AG04450 (cell line): ENCODE measurements around the gene GFRA4. TPM values are rescaled to one million over a fixed set of nuclear protein-coding genes. Genes with fewer than 3 reads are reported as not detected.

ENCODE experiments used
- CTCF ChIA-PET: fragments of 300-600, 350-600 bp; formaldehyde crosslinking; extraction: SDS; loops from one replicate; lab custom pipeline; 2022; ENCODE audit warnings: antibody characterized with exemption, inconsistent platforms; lab: Charles Lee
- POLR2A ChIA-PET: fragments of 350-600 bp; formaldehyde crosslinking; extraction: SDS; loops from one replicate; lab custom pipeline; 2021; ENCODE audit warnings: antibody characterized with exemption, inconsistent platforms; lab: Yijun Ruan, JAX
- DNase-seq: peaks from one replicate; pipeline ENCODE4 v3.0.0-alpha.2; 2011; ENCODE audit warnings: low read depth, low spot score
- H3K27ac ChIP-seq: one replicate; pipeline ENCODE4 v1.5.1; 2012; ENCODE audit warnings: low read depth, low read length, control low read depth
- H3K27me3 ChIP-seq: one replicate; pipeline ENCODE4 v1.6.0; 2012; ENCODE audit warnings: low read length; ENCODE audit not compliant: control insufficient read depth, insufficient read depth
- H3K4me3 ChIP-seq: 2 replicates; pipeline ENCODE4 v1.5.1; 2011; ENCODE audit warnings: mild to moderate bottlenecking, low read depth, low read length, control low read depth
- H3K9me3 ChIP-seq: 2 replicates; pipeline ENCODE4 v1.5.1; 2012; ENCODE audit warnings: low read length; ENCODE audit not compliant: control insufficient read depth, insufficient read depth
- CTCF ChIP-seq: IDR thresholded peaks from 2 replicates; pipeline ENCODE4 v1.5.1; 2011; ENCODE audit warnings: low read depth, low read length, control low read depth, inconsistent platforms
- polyA plus RNA-seq: library from polyadenylated mRNA; depleted of rRNA; stranded (reverse); fragments of >200 nt; gene quantifications from 2 replicates; pipeline ENCODE4 v1.2.3, GENCODE V29; 2011

Gene GFRA4
- polyA plus RNA-seq, 1 experiment: not detected

- CTCF ChIA-PET: interaction anchor here (0.7 kb wide), 1 partner anchor 64 kb away, joined by 5 read pairs; no protein-coding TSS in a partner anchor
- H3K27me3 ChIP-seq: peaks cover 11% of the 10 kb centered on the region
- no peak for TF ChIP-seq CTCF
- POLR2A ChIA-PET: no interaction called here
- no peak overlapping the region for H3K27ac ChIP-seq
- DNase-seq: no peak
- H3K9me3 ChIP-seq: no peaks in the 10 kb centered on the region
- no peak overlapping the region for H3K4me3 ChIP-seq
These were observed 10.3 kb downstream of the GFRA4 start for GRCh38 chr20:3652676-3653596.

GRCh38 chr20:3652221-3652620 lies 11.0 kb downstream of the GFRA4 start:
- Histone ChIP-seq H3K4me3 (no peak overlapping the region), H3K9me3 (no peaks in the 10 kb centered on the region), H3K27me3 (peaks cover 11% of the 10 kb centered on the region), H3K27ac (no peak overlapping the region)
- TF ChIP-seq CTCF: no peak
- CTCF ChIA-PET: no interaction called here
- DNase-seq: no peak
- POLR2A ChIA-PET: interaction anchor here (0.6 kb wide), 1 partner anchor 842 kb away, joined by 10 read pairs; no protein-coding TSS in a partner anchor

GRCh38 chr20:3651204-3651962 lies 11.8 kb downstream of the GFRA4 start:
- peaks cover 7% of the 10 kb centered on the region for H3K27me3 ChIP-seq
- no peak overlapping the region for H3K27ac ChIP-seq
- H3K4me3 ChIP-seq: no peak overlapping the region
- CTCF ChIA-PET: no interaction called here
- TF ChIP-seq CTCF: no peak
- no peak for DNase-seq
- H3K9me3 ChIP-seq: no peaks in the 10 kb centered on the region
- POLR2A ChIA-PET: interaction anchor here (0.6 kb wide), 1 partner anchor 841 kb away, joined by 10 read pairs; no protein-coding TSS in a partner anchor

- no peaks in the 10 kb centered on the region for H3K27me3 ChIP-seq
These were observed 14.2 kb downstream of the GFRA4 start for GRCh38 chr20:3648951-3649350.

More at GRCh38 chr20:3648951-3649350, 14.2 kb downstream of the GFRA4 start:
- no peak for TF ChIP-seq CTCF
- ChIA-PET CTCF (no interaction called here), POLR2A (no interaction called here)
- Histone ChIP-seq H3K9me3 (no peaks in the 10 kb centered on the region), H3K4me3 (no peak overlapping the region), H3K27ac (no peak overlapping the region)
- DNase-seq: no peak
